GM12872 (cell line): Measurements from ENCODE around the gene BCAS3.

Experiments
- TF ChIP-seq, protein P1 (sequence below): IDR thresholded peaks from 3 replicates; pipeline ENCODE4 v1.5.1; 2011; ENCODE audit warnings: low read depth, mild to moderate bottlenecking, low read length, moderate library complexity; ENCODE audit not compliant: insufficient read depth

BCAS3 gene

DNA sequence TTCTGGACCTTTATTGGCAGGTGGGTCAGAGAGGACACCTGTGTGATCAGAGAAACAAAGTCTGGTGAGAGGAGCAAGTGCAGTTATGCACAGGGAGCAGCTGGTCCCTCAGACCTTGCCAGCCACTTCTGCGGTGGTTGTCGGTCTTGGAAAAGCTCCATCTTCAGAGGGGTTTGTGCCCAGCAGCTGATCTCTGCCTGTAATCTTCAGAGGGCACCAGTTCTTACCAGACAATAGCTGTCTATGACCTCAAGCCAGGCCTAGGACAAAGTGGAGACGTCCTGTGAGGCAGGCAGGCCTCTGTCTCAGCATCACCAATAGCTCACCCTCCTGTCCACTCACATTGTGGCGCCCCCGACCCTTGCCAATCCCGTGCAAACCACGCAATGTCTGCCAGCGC lies 655.5 kb downstream of the BCAS3 start:
- TF ChIP-seq, protein P1, sequence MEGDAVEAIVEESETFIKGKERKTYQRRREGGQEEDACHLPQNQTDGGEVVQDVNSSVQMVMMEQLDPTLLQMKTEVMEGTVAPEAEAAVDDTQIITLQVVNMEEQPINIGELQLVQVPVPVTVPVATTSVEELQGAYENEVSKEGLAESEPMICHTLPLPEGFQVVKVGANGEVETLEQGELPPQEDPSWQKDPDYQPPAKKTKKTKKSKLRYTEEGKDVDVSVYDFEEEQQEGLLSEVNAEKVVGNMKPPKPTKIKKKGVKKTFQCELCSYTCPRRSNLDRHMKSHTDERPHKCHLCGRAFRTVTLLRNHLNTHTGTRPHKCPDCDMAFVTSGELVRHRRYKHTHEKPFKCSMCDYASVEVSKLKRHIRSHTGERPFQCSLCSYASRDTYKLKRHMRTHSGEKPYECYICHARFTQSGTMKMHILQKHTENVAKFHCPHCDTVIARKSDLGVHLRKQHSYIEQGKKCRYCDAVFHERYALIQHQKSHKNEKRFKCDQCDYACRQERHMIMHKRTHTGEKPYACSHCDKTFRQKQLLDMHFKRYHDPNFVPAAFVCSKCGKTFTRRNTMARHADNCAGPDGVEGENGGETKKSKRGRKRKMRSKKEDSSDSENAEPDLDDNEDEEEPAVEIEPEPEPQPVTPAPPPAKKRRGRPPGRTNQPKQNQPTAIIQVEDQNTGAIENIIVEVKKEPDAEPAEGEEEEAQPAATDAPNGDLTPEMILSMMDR = no peak

DNA sequence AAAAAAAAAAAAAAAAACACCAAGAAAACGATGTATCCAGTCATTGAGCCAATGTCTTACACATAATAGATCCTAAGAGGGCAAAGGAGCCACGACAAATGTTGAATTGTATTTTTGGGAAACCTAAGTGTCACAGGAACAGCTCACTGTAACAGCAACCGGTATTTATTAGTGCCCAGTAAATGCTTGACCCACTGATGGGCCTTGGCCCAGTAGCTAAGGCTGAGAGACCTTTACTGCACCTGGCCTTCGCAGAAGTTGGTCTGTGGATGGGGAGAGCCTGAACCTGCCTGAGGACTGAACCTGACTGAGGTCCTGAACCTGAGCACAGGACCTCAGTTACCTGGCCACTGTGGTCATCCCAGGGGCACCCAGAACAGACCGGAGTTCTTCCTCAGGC lies 657.0 kb downstream of the BCAS3 start:
- TF ChIP-seq, protein P1 = no peak

DNA sequence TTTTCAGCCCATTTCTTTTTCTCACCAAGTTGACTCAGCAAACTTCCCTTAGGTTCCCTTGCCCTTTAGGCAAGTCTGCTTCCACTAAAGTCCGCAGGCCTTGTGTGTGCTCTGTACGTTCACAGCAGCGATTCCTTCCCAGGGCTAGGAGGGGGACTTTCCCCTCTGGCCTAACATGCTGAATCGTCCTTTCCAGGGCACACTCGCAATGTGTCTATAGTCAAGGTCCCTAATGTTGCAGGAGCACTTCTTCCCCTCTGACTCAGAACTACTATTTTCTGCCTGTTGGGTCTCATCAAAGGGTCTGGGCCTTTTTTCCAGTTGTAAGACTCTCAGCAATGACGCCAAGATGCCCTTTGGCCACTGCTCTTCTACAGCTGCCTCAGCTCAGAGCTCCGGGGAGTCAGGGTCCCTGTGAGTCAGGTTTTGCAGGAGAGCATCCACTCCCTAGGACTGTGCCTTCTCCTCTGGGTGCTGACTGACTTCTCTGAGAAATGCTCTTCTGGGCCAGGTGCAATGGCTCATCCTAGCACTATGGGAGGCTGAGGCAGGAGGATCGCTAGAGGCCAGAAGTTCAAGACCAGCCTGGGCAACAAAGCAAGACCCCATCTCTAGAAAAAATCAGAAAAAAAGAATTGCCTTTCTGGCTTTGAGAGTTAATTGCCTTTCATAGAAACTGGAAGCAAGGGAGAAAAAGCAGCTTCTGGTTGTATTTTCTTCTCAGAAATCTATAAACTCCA lies 657.6 kb downstream of the BCAS3 start:
- TF ChIP-seq, protein P1 = no peak

DNA sequence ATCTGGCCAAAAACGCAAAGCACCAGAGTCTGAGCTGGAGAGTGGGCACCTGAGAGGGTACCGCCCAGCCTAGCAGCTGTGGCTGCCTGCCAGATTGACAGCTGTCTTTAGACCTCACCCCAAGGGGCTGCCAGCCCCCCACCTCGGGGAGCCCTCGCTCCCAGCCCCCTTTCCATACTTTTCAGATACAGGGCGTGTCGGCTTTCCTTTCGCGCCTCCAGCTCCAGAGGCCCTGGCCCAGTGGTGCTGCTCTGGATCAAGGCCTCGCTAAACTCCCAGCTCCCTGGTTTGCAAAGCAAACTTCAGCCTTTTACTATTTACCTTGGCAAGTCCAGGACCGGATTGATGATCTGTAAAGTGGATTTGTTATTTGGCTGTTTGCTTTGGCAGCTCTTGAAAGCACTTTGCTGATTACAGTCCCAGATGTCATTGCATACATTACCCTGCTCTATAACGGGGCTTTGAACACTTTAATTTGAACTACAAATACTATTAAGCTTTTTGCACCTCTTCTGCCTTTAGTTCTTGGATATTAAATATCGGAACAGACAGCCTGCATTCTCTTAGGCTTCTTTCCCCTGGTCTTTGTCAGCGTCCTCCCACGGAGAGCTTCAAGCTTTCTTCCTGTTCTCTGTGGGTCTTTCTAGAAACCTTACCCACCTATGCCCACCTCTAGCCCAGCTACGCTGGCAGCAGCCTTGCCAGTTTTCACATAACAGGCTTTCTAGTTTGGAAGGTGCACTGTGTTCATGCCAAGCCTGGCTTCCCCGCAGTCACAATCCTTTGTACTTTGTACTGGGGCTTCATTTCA lies 658.4 kb downstream of the BCAS3 start:
- TF ChIP-seq, protein P1 = no peak

DNA sequence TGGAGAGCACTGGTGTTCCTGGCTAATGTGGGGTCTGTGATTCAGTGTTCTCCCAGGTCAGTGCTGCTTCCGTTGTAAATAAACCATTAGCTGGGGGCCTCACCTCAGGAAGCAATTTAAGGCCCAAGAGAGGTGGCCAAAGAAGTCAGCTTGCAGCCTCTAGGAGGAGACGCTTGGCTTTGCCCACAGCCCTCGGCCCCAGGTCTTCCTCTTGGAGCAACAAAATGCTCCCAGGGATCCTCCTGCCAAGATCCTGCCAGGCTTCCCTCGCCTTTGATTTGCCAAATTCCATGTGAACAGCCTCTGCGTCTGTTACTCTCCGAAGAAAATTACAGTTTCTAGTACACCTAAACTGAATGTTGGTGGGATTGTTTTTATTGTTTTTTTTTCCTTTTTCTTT lies 659.6 kb downstream of the BCAS3 start:
- TF ChIP-seq, protein P1 = no peak

DNA sequence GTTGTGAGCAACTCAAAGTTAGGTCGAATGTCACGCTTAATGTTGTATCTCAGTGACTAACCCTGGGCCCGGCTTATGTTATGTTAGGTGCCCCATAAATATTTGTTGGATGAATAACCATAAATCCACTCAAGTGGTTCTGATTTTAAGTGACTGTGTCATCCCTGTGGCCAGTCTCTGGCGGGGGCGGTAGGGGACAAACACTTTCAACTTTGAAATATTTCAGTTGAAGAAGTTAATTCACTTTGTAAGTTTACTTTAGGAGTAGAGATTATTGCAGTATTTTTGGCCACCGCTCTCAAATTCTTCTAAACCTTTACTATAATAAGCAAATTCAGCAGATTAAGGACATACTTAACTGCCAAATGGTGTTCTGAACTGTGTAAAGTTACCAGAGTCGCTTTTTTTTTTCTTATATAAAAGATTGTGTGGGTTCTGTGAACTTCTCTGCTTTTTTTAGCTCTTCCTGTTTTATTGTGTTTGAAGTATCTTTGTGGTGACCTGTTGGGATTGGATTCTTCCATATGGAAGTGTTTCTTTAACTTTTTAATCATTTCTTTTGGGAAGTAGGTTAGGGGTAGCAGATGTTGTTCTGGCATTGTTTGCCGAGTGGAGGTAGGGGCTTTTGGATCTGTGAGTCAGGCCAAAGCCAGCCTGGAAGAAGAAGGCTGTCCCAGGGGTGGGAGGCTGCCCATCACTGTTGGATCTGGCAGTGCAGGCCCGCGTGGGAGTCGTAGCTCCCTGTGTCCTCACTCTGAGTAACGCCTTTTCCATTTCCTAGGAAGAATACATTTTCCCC lies 660.5 kb downstream of the BCAS3 start:
- TF ChIP-seq, protein P1 = no peak

DNA sequence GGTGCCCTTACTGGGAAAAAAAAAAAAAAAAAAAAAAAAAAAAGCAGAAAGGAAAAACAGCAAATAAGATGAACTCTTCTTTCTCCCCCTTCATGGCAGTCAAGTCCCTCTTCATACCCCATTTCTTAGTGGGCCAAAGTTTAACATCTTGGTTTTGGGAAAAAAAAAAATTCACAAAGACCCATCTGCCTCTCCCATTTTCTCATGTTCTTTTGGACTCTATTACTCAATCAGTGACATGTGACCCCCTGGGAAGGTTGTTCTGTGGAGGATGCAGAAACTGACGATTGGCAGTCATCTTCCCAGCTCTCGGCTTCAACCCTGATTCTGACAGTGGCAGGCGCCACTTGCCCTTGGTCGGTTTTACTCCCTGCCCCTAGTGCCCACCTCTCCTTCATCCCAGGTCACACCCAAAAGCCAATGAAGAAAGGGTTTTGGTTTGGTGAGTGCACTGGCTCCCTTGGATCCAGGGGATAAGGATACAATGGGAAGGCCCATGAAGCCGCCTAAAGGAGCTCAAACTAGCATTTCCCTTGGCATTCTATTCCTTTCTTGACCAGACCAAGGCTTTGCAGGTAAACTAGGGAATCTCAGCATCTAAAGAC lies 661.3 kb downstream of the BCAS3 start:
- TF ChIP-seq, protein P1 = no peak
